ENCODE results near the gene TSPYL6. TPM values are rescaled to one million over a fixed set of nuclear protein-coding genes. Genes with fewer than 3 reads are reported as not detected.
A peak's percentile ranks its signal among the peaks of the same experiment; 100 is the strongest.
"Not testable (repeated sequence)": the region's sequence is repeated elsewhere in the genome, so short reads cannot be mapped to it uniquely, and the experiment has no call there.

Gene TSPYL6
- total RNA-seq, result 0.04 TPM
- polyA plus RNA-seq (ENCODE audit: insufficient read depth in 1 of 8, insufficient read length in 8 of 8, low replicate concordance in 1 of 8), result under 1 TPM in 2 of 8 donors, not detected in 6; 0.08 to 0.12 TPM
- long read RNA-seq, donor 1, result 0 reads
- long read RNA-seq, donor 2, partial matches to known transcripts, result 10 of 10 reads
- long read RNA-seq, donor 2, other reads (novel, unspliced or antisense), result 0 of 10 reads
- long read RNA-seq, donor 3, result 0 reads
- long read RNA-seq, donor 4, partial matches to known transcripts, result 22 of 52 reads
- long read RNA-seq, donor 4, other reads (novel, unspliced or antisense), result 30 of 52 reads
- long read RNA-seq, donor 5, result 0 reads
- long read RNA-seq, donor 6, result 0 reads
- long read RNA-seq, donor 7, result 0 reads
- long read RNA-seq, donor 8, partial matches to known transcripts, result 0 of 1 reads
- long read RNA-seq, donor 8, other reads (novel, unspliced or antisense), result 0 of 1 reads
- long read RNA-seq, donor 9, partial matches to known transcripts, result 9 of 40 reads
- long read RNA-seq, donor 9, other reads (novel, unspliced or antisense), result 31 of 40 reads
- long read RNA-seq, donor 10, result 0 reads
- long read RNA-seq, donor 11, result 0 reads

GRCh38 chr2:54256091-54256694, at the start of gene TSPYL6:
Gene TSPYL6 (minus strand): TSS chr2:54256229. CDS start chr2:54256151, 78 bp downstream.
- no peaks in the 10 kb centered on the region for H3K4me1 ChIP-seq (ENCODE audit: control insufficient read depth, insufficient read depth, low read length)
- H3K27me3 ChIP-seq (ENCODE audit: control insufficient read depth, insufficient read depth, low read length), result no peaks in the 10 kb centered on the region
- peaks cover 3% of the 10 kb centered on the region for H3K9me3 ChIP-seq (replicated peaks; ENCODE audit: control insufficient read depth, low read depth, low read length)
- no peak within 1 kb of the TSS for H3K27ac ChIP-seq (ENCODE audit: low read length)
- no peak within 1 kb of the TSS for H3K4me3 ChIP-seq (ENCODE audit: low read length)
- no peak for DNase-seq
- WGBS (ENCODE audit: insufficient coverage), result 98% methylated on average over 16 of the region's 25 CpGs
- no peaks in the 10 kb centered on the region for H3K36me3 ChIP-seq (ENCODE audit: control insufficient read depth, insufficient read depth, low read length)

- Histone ChIP-seq H3K9me3 (replicated peaks; ENCODE audit: control insufficient read depth, low read depth, low read length) (no peaks in the 10 kb centered on the region), H3K27me3 (ENCODE audit: control insufficient read depth, insufficient read depth, low read length) (no peaks in the 10 kb centered on the region), H3K4me1 (ENCODE audit: control insufficient read depth, insufficient read depth, low read length) (no peaks in the 10 kb centered on the region), H3K36me3 (ENCODE audit: control insufficient read depth, insufficient read depth, low read length) (no peaks in the 10 kb centered on the region), H3K27ac (ENCODE audit: low read length) (no peak overlapping the region), H3K4me3 (ENCODE audit: low read length) (no peak overlapping the region)
- no peak for DNase-seq
These were observed 47.6 kb upstream of the TSPYL6 start for GRCh38 chr2:54303631-54304030.

GRCh38 chr2:54298514-54298913, 42.5 kb upstream of the TSPYL6 start:
- 64% methylated on average over 2 of the region's 5 CpGs for WGBS (ENCODE audit: insufficient coverage)
- Histone ChIP-seq H3K27me3 (ENCODE audit: control insufficient read depth, insufficient read depth, low read length) (no peaks in the 10 kb centered on the region), H3K27ac (ENCODE audit: low read length) (no peak overlapping the region), H3K9me3 (replicated peaks; ENCODE audit: control insufficient read depth, low read depth, low read length) (no peaks in the 10 kb centered on the region), H3K4me3 (ENCODE audit: low read length) (no peak overlapping the region), H3K36me3 (ENCODE audit: control insufficient read depth, insufficient read depth, low read length) (no peaks in the 10 kb centered on the region), H3K4me1 (ENCODE audit: control insufficient read depth, insufficient read depth, low read length) (no peaks in the 10 kb centered on the region)
- no peak for DNase-seq

- no peaks in the 10 kb centered on the region for H3K36me3 ChIP-seq (ENCODE audit: control insufficient read depth, insufficient read depth, low read length)
- H3K4me3 ChIP-seq (ENCODE audit: low read length), result no peak overlapping the region
- 80% methylated on average over 1 of the region's 5 CpGs for WGBS (ENCODE audit: insufficient coverage)
- no peaks in the 10 kb centered on the region for H3K27me3 ChIP-seq (ENCODE audit: control insufficient read depth, insufficient read depth, low read length)
- H3K27ac ChIP-seq (ENCODE audit: low read length), result no peak overlapping the region
- H3K9me3 ChIP-seq (replicated peaks; ENCODE audit: control insufficient read depth, low read depth, low read length), result no peaks in the 10 kb centered on the region
- no peak for DNase-seq
- H3K4me1 ChIP-seq (ENCODE audit: control insufficient read depth, insufficient read depth, low read length), result peaks cover 7% of the 10 kb centered on the region
These were observed 39.9 kb upstream of the TSPYL6 start for GRCh38 chr2:54295911-54296310.

GRCh38 chr2:54294665-54295064, 38.6 kb upstream of the TSPYL6 start:
- H3K27me3 ChIP-seq (ENCODE audit: control insufficient read depth, insufficient read depth, low read length); DNase-seq: not testable (repeated sequence)
- WGBS (ENCODE audit: insufficient coverage), result no CpG with 5 or more reads among the region's 2 CpGs

GRCh38 chr2:54290356-54291025, 34.5 kb upstream of the TSPYL6 start:
- Histone ChIP-seq H3K27me3 (ENCODE audit: control insufficient read depth, insufficient read depth, low read length) (no peaks in the 10 kb centered on the region), H3K36me3 (ENCODE audit: control insufficient read depth, insufficient read depth, low read length) (no peaks in the 10 kb centered on the region), H3K27ac (ENCODE audit: low read length) (peak overlapping the region; percentile 77), H3K4me3 (ENCODE audit: low read length) (no peak overlapping the region), H3K4me1 (ENCODE audit: control insufficient read depth, insufficient read depth, low read length) (peaks cover 26% of the 10 kb centered on the region), H3K9me3 (replicated peaks; ENCODE audit: control insufficient read depth, low read depth, low read length) (no peaks in the 10 kb centered on the region)
- DNase-seq, result peak; percentile 95
- WGBS (ENCODE audit: insufficient coverage), result 19% methylated on average over 4 of the region's 9 CpGs

More at GRCh38 chr2:54294665-54295064, 38.6 kb upstream of the TSPYL6 start:
- H3K36me3 ChIP-seq (ENCODE audit: control insufficient read depth, insufficient read depth, low read length); H3K4me3 ChIP-seq (ENCODE audit: low read length); H3K27ac ChIP-seq (ENCODE audit: low read length); H3K9me3 ChIP-seq (replicated peaks; ENCODE audit: control insufficient read depth, low read depth, low read length): not testable (repeated sequence)
- peaks cover 13% of the 10 kb centered on the region for H3K4me1 ChIP-seq (ENCODE audit: control insufficient read depth, insufficient read depth, low read length)

GRCh38 chr2:54289917-54290316, 33.9 kb upstream of the TSPYL6 start:
- Histone ChIP-seq H3K4me1 (ENCODE audit: control insufficient read depth, insufficient read depth, low read length) (peaks cover 26% of the 10 kb centered on the region), H3K27me3 (ENCODE audit: control insufficient read depth, insufficient read depth, low read length) (no peaks in the 10 kb centered on the region), H3K9me3 (replicated peaks; ENCODE audit: control insufficient read depth, low read depth, low read length) (no peaks in the 10 kb centered on the region), H3K27ac (ENCODE audit: low read length) (peak overlapping the region; percentile 77), H3K4me3 (ENCODE audit: low read length) (no peak overlapping the region), H3K36me3 (ENCODE audit: control insufficient read depth, insufficient read depth, low read length) (no peaks in the 10 kb centered on the region)
- 52% methylated on average over 17 of the region's 23 CpGs for WGBS (ENCODE audit: insufficient coverage)
- peak; percentile 58 for DNase-seq

- no peaks in the 10 kb centered on the region for H3K27me3 ChIP-seq (ENCODE audit: control insufficient read depth, insufficient read depth, low read length)
- WGBS (ENCODE audit: insufficient coverage), result 0% methylated on average over 1 of the region's 2 CpGs
These were observed 31.5 kb upstream of the TSPYL6 start for GRCh38 chr2:54287532-54287931.

GRCh38 chr2:54285451-54285850, 29.4 kb upstream of the TSPYL6 start:
- Histone ChIP-seq H3K9me3 (replicated peaks; ENCODE audit: control insufficient read depth, low read depth, low read length) (no peaks in the 10 kb centered on the region), H3K4me1 (ENCODE audit: control insufficient read depth, insufficient read depth, low read length) (peaks cover 14% of the 10 kb centered on the region), H3K36me3 (ENCODE audit: control insufficient read depth, insufficient read depth, low read length) (no peaks in the 10 kb centered on the region), H3K4me3 (ENCODE audit: low read length) (no peak overlapping the region), H3K27me3 (ENCODE audit: control insufficient read depth, insufficient read depth, low read length) (no peaks in the 10 kb centered on the region), H3K27ac (ENCODE audit: low read length) (no peak overlapping the region)
- WGBS (ENCODE audit: insufficient coverage), result 100% methylated on average over 1 of the region's 1 CpG
- DNase-seq, result no peak

More at GRCh38 chr2:54287532-54287931, 31.5 kb upstream of the TSPYL6 start:
- Histone ChIP-seq H3K27ac (ENCODE audit: low read length) (peak overlapping the region; percentile 53), H3K4me1 (ENCODE audit: control insufficient read depth, insufficient read depth, low read length) (peaks cover 26% of the 10 kb centered on the region), H3K4me3 (ENCODE audit: low read length) (no peak overlapping the region), H3K36me3 (ENCODE audit: control insufficient read depth, insufficient read depth, low read length) (no peaks in the 10 kb centered on the region), H3K9me3 (replicated peaks; ENCODE audit: control insufficient read depth, low read depth, low read length) (no peaks in the 10 kb centered on the region)
- DNase-seq, result peak; percentile 94

GRCh38 chr2:54284826-54285225, 28.8 kb upstream of the TSPYL6 start:
- Histone ChIP-seq H3K9me3 (replicated peaks; ENCODE audit: control insufficient read depth, low read depth, low read length) (no peaks in the 10 kb centered on the region), H3K27ac (ENCODE audit: low read length) (no peak overlapping the region), H3K4me3 (ENCODE audit: low read length) (no peak overlapping the region), H3K27me3 (ENCODE audit: control insufficient read depth, insufficient read depth, low read length) (no peaks in the 10 kb centered on the region), H3K4me1 (ENCODE audit: control insufficient read depth, insufficient read depth, low read length) (peaks cover 13% of the 10 kb centered on the region), H3K36me3 (ENCODE audit: control insufficient read depth, insufficient read depth, low read length) (no peaks in the 10 kb centered on the region)
- DNase-seq, result no peak
- 71% methylated on average over 2 of the region's 3 CpGs for WGBS (ENCODE audit: insufficient coverage)

All from muscle of leg (tissue), 16 donors.